OCI-M2 (cell line): ENCODE data around the gene LRRK2.

ENCODE experiments used
- DNase-seq: peaks from one replicate; lab custom pipeline; 2025; ENCODE audit not compliant: unreplicated experiment; lab: John Stamatoyannopoulos, UW

Gene LRRK2

DNA sequence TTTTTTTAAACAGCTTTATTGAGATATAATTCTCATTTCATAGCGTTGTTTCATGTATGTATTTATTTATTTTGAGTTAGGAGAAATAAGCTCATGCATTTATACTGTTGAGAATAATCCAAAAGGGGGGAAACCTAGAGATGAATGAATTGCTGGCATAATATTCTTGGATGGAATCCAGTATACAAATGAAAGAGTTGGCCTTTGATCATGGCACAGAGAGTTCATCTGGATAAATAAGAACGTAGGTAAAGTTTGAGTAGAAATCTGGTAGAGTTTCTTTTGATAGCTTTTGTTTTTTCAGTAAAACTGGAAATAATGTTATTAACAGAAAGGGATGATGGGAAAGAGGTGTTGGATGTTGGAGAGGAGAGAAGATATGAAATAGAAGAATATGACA, 166.2 kb downstream of the LRRK2 start:
- DNase-seq: no peak

DNA sequence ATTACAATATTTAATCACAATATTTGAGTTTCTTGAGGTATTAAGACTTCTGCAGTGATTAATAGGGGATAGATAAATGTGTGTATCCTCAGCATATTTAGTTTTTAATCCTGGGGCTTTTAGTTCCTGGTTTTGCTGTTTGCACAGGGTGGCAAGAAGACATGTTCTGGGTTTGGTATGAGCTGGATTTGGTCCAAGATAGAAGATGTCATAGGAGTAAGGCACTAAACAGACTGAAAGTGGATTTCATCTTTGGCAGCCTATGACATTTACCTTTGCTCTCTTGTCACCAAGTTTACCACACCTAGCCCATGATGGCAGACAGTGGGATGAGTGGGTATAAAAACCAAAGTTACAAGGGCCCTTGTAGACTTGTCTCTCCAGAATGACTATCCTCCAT, 168.2 kb downstream of the LRRK2 start:
- no peak for DNase-seq

DNA sequence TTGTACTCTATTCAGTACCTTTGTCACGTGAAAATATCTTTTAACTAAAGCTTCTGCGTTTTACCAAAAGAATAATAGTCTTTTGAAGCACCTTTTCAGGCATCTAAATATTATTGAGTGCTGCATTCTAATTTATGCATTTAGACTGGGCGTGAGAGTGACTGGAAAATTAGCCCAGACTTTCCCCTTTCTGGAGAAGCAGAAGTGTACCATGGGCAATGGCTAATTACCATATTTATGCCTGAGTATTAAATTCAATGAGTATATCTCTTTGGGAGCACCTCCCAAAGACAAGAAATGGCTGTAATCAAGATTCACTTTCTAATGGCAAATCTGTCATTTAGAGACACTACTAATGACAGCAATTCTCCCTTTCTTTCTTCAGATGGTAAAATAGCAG, 174.9 kb downstream of the LRRK2 start:
- DNase-seq: no peak

DNA sequence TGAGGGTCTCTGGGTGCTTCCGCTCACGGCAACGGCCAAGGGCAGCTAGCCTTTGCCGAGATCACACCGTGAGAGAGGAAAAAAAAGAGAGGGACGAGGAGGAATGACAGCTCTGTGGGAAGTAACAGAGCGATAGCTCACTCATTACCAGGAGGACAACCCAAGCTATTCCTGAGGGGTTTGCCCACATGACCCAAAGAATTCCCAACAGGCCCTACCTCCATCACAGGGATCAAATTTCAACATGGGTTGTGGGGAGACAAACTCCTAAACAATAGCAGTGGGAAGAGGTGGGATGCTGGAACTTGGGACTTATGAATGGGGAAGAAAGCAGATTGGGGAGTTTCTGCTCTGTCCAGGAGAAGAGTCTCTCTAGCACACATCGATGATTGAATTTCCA, 180.6 kb downstream of the LRRK2 start:
- no peak for DNase-seq
